Measurements from ENCODE around the gene DOLPP1. TPM values are rescaled to one million over a fixed set of nuclear protein-coding genes. Genes with fewer than 3 reads are reported as not detected.

DOLPP1 gene
- total RNA-seq, 1 experiment from 2014 or later = 13.7 TPM

DNA sequence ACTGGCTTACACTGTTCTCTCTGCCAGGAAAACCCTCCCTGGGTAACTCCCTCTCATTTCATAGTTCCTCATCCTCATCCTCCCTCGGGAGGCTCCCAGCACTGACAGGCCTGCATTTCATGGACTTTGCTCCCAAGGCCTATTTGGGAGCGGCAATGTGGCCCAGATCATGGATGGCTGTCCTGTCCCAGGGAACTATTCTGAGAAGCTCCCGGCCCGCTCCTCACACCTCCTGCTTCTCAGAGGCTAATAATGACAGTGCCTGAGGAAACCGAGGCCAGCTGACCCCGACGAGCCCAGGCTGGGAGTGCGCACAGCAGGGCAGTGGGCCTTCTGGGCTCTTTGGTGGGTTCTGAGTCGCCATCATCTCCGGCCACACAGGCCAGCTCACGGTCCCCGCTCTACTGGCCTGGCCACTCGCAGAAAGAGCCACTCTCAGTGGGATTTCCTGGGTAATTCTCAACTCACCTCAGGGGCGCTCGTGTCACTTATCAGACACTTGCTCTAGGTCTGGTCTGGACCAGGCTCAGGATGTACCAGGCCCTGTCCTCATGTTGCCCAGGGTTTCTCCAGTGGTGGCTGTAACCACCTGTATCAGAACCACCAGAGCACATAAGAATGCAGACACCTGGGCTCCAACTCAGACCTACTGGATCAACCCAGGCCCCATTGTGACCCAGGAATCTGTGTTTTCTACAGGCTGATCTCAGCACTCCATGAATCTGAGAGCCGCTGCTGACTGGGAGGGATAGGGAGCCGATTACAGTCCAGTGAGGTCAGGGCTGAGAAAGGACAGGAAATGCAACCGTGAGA is 2.0 kb upstream of the DOLPP1 start:
- no TSS peak for BruUV-seq (replicated peaks)
- DNase-seq (ENCODE audit: low read depth, low spot score) = no peak
- ATAC-seq = no peak

DNA sequence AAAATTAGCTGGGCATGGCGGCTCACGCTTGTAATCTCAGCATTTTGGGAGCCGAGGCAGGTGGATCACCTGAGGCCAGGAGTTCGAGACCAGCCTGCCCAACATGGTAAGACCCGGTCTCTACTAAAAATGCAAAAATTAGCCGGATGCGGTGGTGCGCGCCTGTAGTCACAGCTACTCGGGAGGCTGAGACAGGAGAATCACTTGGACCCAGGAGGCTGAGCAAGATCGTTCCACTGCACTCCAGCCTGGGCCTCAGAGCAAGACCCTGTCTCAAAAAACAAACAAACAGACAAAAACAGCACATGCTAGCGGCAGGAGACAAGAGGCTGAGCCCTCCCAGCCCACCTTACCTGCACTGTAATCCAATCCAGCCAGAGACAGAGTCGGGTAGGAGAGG is 1.1 kb upstream of the DOLPP1 start:
- no peak for TF ChIP-seq TCF7L2 (IDR thresholded peaks at IDR 0.05; ENCODE audit: low read depth, low read length)
- TF ChIP-seq, protein P1, sequence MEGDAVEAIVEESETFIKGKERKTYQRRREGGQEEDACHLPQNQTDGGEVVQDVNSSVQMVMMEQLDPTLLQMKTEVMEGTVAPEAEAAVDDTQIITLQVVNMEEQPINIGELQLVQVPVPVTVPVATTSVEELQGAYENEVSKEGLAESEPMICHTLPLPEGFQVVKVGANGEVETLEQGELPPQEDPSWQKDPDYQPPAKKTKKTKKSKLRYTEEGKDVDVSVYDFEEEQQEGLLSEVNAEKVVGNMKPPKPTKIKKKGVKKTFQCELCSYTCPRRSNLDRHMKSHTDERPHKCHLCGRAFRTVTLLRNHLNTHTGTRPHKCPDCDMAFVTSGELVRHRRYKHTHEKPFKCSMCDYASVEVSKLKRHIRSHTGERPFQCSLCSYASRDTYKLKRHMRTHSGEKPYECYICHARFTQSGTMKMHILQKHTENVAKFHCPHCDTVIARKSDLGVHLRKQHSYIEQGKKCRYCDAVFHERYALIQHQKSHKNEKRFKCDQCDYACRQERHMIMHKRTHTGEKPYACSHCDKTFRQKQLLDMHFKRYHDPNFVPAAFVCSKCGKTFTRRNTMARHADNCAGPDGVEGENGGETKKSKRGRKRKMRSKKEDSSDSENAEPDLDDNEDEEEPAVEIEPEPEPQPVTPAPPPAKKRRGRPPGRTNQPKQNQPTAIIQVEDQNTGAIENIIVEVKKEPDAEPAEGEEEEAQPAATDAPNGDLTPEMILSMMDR (IDR thresholded peaks at IDR 0.05) = no peak
- TF ChIP-seq, protein P2, sequence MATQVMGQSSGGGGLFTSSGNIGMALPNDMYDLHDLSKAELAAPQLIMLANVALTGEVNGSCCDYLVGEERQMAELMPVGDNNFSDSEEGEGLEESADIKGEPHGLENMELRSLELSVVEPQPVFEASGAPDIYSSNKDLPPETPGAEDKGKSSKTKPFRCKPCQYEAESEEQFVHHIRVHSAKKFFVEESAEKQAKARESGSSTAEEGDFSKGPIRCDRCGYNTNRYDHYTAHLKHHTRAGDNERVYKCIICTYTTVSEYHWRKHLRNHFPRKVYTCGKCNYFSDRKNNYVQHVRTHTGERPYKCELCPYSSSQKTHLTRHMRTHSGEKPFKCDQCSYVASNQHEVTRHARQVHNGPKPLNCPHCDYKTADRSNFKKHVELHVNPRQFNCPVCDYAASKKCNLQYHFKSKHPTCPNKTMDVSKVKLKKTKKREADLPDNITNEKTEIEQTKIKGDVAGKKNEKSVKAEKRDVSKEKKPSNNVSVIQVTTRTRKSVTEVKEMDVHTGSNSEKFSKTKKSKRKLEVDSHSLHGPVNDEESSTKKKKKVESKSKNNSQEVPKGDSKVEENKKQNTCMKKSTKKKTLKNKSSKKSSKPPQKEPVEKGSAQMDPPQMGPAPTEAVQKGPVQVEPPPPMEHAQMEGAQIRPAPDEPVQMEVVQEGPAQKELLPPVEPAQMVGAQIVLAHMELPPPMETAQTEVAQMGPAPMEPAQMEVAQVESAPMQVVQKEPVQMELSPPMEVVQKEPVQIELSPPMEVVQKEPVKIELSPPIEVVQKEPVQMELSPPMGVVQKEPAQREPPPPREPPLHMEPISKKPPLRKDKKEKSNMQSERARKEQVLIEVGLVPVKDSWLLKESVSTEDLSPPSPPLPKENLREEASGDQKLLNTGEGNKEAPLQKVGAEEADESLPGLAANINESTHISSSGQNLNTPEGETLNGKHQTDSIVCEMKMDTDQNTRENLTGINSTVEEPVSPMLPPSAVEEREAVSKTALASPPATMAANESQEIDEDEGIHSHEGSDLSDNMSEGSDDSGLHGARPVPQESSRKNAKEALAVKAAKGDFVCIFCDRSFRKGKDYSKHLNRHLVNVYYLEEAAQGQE (IDR thresholded peaks at IDR 0.05; ENCODE audit: insufficient read depth in 1 of 2, low read depth in 2 of 2, low read length in 1 of 2) = no peak
- no peak for TF ChIP-seq POLR2AphosphoS5 (IDR thresholded peaks at IDR 0.05; ENCODE audit: low read depth, low read length)
- TF ChIP-seq SIN3A (IDR thresholded peaks at IDR 0.05; ENCODE audit: borderline replicate concordance, insufficient read depth, low read depth, low read length) = no peak
- intact Hi-C loops (cut with micrococcal nuclease; ENCODE audit: unreplicated experiment) (no loop called here), in situ Hi-C loops (cut with HindIII; ENCODE audit: low pct_unique_long_range_greater_than_20kb, low sequenced_read_pairs) (no loop called here)
- Histone ChIP-seq H3K27ac (ENCODE audit: low read length) (peak overlapping the region; percentile 70; the same call in 1 of the 2 replicates), H3K9me3 (ENCODE audit: control insufficient read depth, insufficient read depth, low read depth, low read length) (no peaks in the 10 kb centered on the region), H3K36me3 (ENCODE audit: control insufficient read depth, insufficient read depth, low read length) (0 out of 2 replicates have a peak, but pooled peaks cover 2% of the 10 kb centered on the region), H3K4me1 (ENCODE audit: control insufficient read depth, insufficient read depth, low read length) (peaks cover 8% of the 10 kb centered on the region; the same call in 1 of the 2 replicates), H3K27me3 (ENCODE audit: control insufficient read depth, insufficient read depth, low read length) (no peaks in the 10 kb centered on the region), H3K4me3 (ENCODE audit: low read depth in 2 of 2, low read length in 2 of 2) (peak overlapping the region; percentile 75 to 86)
- ATAC-seq = no peak
- ChIA-PET CTCF (no interaction called here), POLR2A (no interaction called here)
- no TSS peak for BruUV-seq (replicated peaks)
- no peak for DNase-seq (ENCODE audit: low read depth, low spot score)

More for the DNA sequence above, 2.0 kb upstream of the DOLPP1 start:
- Histone ChIP-seq H3K9me3 (ENCODE audit: control insufficient read depth, insufficient read depth, low read depth, low read length) (no peaks in the 10 kb centered on the region), H3K4me3 (ENCODE audit: low read depth in 2 of 2, low read length in 2 of 2) (no peak overlapping the region), H3K4me1 (ENCODE audit: control insufficient read depth, insufficient read depth, low read length) (peaks cover 8% of the 10 kb centered on the region; the same call in 1 of the 2 replicates), H3K27ac (ENCODE audit: low read length) (no peak overlapping the region), H3K36me3 (ENCODE audit: control insufficient read depth, insufficient read depth, low read length) (0 out of 2 replicates have a peak, but pooled peaks cover 2% of the 10 kb centered on the region), H3K27me3 (ENCODE audit: control insufficient read depth, insufficient read depth, low read length) (no peaks in the 10 kb centered on the region)
- TF ChIP-seq TCF7L2 (IDR thresholded peaks at IDR 0.05; ENCODE audit: low read depth, low read length) (no peak), SIN3A (IDR thresholded peaks at IDR 0.05; ENCODE audit: borderline replicate concordance, insufficient read depth, low read depth, low read length) (no peak), POLR2AphosphoS5 (IDR thresholded peaks at IDR 0.05; ENCODE audit: low read depth, low read length) (no peak)
- TF ChIP-seq, protein P2 (IDR thresholded peaks at IDR 0.05; ENCODE audit: insufficient read depth in 1 of 2, low read depth in 2 of 2, low read length in 1 of 2) = no peak
- TF ChIP-seq, protein P1 (IDR thresholded peaks at IDR 0.05) = no peak
- in situ Hi-C loops (cut with HindIII; ENCODE audit: low pct_unique_long_range_greater_than_20kb, low sequenced_read_pairs) = no loop called here
- POLR2A ChIA-PET = no interaction called here
- CTCF ChIA-PET = no interaction called here
- intact Hi-C loops (cut with micrococcal nuclease; ENCODE audit: unreplicated experiment) = no loop called here

All from Panc1 (cell line).